Endometrial microvascular endothelial cells (primary cell): Measurements from ENCODE around the gene TBL1XR1. TPM values are rescaled to one million over a fixed set of nuclear protein-coding genes. Genes with fewer than 3 reads are reported as not detected.
"Not testable (repeated sequence)": the region's sequence is repeated elsewhere in the genome, so short reads cannot be mapped to it uniquely, and the experiment has no call there.

ENCODE experiments used
- in situ Hi-C: cut with HindIII; loops from 2 replicates; pipeline ENCODE4 v1.10.0; 2017; ENCODE audit warnings: low sequenced_read_pairs, low pct_unique_long_range_greater_than_20kb; ENCODE audit errors: inconsistent ontology term
- total RNA-seq: library from RNA; depleted of rRNA; stranded (reverse); fragments of >200 nt; gene quantifications from one replicate; pipeline ENCODE4 v1.2.3, GENCODE V29; 2015; ENCODE audit errors: inconsistent ontology term

Gene TBL1XR1
- total RNA-seq, 1 donor from 2014 or later = 60.8 TPM

DNA sequence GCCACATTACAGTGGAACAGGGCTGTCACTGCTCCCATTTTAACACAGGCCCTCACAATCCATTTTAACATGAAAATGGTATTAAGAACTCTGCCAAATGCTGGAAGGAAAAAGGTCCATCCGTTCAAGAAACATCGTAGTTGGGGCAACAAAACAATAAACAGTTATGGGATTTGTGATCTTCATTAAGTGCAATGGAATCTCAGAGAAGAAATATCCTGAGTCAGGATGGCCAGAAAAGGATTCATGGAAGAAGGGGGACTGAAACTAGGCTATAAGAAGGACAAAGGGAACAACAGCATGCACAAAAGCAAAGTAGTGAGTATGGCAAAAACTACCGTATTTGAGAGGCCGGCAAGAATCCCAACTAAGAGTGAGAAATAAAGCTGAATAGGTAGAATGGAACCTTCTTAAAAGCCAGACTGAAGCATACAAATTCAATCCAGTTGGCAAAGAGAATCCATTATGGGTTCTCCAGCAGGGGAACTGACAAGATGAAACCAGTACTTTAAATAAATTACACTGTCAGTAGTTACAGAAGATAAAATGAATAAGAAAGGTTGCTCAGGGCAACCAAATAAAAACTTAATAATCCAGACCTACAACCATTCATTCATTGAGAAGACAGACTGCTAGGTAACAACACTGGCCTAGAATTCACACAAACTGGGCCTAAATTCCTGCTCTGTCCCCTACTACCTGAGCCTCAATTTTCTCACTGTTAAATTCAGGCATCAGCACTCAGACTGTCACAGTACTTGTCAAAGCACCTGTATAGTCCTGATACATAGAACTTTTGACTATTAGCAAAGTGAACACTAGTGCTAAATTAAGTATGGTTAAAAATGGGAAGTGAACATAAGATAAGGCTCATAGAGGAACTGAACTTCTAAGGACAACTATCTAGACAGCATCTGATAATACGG, 6.3 kb downstream of the TBL1XR1 start:
- in situ Hi-C loops = loop anchor here (25.0 kb wide), 1 partner anchor 1146 kb away; no protein-coding TSS in a partner anchor

DNA sequence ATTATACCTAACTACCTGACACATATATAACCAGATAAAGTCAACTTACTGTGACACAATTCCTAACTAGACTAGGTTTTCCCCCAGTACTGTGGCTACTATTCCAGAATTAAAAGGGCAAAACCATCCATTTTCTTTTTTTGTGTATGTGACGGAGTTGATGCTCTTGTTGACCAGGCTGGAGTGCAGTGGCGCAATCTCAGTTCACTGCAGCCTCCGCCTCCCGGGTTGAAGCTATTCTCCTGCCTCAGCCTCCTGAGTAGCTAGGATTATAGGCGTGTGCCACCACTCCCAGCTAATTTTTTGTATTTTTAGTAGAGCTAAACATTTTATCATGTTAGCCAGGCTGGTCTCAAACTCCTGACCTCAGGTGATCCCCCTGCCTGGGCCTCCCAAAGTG, 7.1 kb downstream of the TBL1XR1 start:
- in situ Hi-C loops = loop anchor here (25.0 kb wide), 1 partner anchor 1147 kb away; no protein-coding TSS in a partner anchor

DNA sequence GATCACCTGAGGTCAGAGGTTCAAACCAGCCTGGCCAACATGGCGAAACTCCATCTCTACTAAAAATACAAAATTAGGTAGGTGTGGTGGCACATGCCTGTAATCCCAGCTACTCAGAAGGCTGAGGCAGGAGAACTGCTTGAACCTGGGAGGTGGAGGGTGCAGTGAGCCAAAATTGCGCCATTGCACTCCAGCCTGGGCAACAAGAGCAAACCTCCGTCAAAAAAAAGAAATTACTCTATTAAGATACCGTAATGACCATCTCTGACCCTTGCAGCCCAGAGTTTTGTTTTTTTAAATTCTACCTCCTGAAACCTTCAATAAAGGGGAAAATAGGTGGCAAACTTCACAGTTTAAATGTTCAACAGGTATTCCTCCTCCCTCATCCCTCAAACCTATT, 9.0 kb downstream of the TBL1XR1 start:
- in situ Hi-C loops = loop anchor here (25.0 kb wide), 1 partner anchor 1149 kb away; no protein-coding TSS in a partner anchor

DNA sequence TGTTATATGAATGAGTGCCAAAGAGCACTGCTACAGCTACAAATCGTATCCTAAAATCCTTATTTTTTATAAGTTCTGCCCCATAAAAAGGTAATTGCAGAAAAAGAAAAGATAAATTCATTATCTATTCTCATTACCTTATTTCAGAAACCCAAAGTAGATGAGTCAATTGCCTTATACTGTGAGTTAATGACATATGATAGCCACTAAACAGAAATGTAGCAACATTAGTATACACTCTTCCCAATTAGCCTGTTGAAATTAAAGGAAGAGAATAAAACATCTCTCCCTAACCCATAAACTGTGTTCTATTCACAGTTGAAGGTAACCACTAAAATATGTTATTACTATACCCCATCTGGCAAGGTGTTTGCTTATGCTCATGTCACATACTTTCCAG, 11.0 kb downstream of the TBL1XR1 start:
- in situ Hi-C loops = loop anchor here (25.0 kb wide), 1 partner anchor 1151 kb away; no protein-coding TSS in a partner anchor

DNA sequence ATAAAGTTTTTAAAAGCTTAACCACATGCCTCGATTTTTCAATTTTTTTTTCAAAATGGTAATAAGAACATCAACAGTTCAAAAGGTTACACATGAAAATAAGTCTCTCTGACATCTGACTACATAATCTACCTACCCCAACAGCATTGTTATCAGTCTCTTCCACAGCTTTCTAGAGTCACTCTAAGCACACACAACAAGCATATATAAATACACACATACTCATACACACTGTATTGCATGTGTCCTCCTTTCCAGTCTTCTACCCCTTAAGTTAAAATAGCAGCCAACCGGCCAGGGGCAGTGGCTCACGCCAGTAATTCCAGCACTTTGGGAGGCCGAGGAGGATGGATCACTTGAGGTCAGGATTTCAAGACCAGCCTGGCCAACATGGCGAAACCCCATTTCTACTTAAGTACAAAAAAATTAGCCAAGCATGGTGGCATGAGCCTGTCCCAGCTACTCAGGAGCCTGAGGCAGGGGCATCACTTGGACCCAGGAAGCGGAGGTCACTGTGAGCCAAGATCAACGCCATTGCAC, 12.2 kb downstream of the TBL1XR1 start:
- in situ Hi-C loops = loop anchor here (25.0 kb wide), 1 partner anchor 1152 kb away; no protein-coding TSS in a partner anchor

DNA sequence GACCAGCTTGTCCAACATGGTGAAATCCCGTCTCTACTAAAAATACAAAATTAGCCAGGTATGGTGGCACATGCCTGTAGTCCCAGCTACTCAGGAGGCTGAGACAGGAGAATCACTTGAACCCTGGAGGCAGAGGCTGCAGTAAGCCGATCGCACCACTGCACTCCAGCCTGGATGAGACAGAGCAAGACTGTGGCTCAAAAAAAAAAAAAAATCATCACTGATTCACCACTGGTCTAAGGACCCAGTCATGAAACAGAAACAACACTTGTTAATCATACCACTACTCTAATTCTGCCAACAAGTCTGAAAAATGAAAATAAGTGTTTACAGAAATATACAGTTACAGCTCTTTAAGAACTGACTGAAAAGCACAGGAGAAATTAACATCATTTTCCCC, 12.7 kb downstream of the TBL1XR1 start:
- in situ Hi-C loops = loop anchor here (25.0 kb wide), 1 partner anchor 1153 kb away; no protein-coding TSS in a partner anchor

DNA sequence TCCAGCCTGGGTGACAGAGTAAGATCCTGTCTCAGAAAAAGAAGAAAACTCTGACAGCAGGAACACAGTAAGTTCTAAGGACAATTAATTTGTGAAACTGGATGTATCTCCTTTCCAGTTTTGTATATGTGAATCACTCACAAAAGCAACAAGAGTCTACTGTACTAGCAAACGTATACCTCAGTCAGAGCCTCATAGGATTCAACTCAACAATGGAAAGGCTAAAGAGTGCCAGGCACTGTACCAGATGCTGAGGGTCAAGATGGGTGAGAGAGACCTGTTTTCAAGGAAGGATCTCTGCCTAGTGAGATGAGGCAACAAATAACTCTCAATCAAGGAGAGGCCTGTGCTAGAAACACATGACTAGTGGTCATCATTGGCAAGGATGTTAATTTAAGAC, 14.9 kb downstream of the TBL1XR1 start:
- in situ Hi-C loops = loop anchor here (25.0 kb wide), 1 partner anchor 1155 kb away; no protein-coding TSS in a partner anchor

DNA sequence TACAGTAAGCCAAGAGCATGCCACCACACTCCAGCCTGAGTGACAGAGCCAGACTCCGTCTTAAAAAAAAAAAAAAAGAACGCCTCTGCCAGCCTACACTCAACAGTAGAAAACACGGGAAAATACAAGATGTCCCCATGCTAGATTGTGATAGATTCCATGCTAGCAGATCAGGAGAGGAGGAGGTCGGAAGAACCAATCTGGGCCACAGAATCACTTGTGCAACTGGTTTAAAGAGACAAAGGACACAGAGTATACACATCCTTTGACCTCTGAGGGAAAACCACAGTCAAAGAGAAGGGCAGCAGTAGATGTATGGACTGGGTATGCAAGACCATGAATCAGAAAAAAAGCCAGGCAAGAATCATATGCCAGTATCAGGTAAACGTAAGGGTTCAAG, 15.9 kb downstream of the TBL1XR1 start:
- in situ Hi-C loops = loop anchor here (25.0 kb wide), 1 partner anchor 1156 kb away; no protein-coding TSS in a partner anchor

DNA sequence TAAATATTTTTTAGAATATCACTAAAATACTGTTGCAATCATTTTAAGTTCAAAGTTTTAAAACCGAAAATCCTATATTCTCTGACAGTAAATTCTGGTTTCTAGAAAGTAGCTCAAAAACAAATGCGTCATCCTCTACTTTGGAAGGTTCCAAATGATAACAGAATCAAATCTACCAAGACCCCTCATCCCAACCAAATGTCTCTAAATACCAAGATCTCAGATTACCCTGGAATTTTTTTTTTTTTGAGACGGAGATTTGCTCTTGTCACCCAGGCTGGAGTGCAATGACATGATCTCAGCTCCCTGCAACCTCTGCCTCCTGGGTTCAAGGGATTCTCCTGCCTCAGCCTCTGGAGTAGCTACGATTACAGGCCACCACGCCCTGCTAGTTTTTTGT, 16.8 kb downstream of the TBL1XR1 start:
- in situ Hi-C loops = loop anchor here (25.0 kb wide), 1 partner anchor 1157 kb away; no protein-coding TSS in a partner anchor

DNA sequence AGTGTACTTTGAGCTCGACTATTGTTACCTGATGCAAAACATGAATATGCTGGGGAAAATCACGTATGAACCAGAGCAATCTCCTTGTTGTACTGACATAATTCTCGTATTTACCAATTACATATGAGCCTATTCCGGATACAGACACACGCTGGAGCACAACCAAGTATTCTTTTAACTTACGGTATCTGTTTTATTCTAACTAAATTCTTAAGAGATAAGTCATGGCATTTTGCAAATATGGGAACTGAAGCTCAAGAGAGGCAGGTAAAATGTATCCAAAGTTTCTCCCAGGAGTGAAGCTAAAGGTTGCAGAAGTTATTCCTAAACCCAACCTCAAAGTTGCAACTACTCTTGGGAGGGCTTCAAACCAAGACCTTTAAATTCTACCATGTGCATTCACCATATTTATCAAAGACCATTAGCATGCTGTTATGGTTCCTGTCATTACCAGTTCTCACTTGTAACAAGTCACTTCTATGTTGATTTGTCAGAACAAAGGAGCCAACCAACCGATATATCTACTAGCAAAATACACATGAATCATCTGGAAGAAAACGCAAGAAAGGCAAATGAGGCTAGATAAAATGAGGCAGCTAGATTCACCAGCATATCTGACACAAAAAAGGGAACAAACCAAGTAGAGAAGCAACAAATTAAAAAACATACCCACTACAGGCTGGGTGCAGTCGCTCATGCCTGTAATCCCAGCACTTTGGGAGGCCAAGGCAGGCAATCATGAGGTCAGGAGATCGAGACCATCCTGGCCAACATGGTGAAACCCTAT, 17.8 kb downstream of the TBL1XR1 start:
- in situ Hi-C loops = loop anchor here (25.0 kb wide), 1 partner anchor 1158 kb away; no protein-coding TSS in a partner anchor

DNA sequence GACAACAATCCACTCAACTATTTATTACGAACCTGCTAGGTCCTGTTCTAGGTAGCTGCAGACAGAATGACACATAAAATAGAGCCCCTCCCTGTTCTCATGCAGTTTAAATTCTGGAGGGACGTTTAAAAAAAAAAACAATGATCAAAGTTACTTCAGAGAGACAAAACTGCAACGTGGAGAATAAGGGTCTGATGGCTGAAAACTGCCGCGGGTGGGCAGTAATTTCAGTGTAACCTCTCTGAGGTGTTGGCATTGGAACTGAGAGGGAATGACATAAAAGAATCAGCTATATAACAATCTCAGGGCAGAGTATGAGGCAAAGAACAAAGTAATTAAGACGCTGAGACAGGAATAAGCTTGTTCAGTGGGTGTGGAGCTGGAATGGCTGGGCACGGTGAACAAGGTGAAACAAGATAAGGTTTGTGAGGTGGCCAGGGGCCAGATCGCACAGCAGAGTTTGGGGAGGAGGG, 19.5 kb downstream of the TBL1XR1 start:
- in situ Hi-C loops = loop anchor here (25.0 kb wide), 1 partner anchor 1160 kb away; no protein-coding TSS in a partner anchor

DNA sequence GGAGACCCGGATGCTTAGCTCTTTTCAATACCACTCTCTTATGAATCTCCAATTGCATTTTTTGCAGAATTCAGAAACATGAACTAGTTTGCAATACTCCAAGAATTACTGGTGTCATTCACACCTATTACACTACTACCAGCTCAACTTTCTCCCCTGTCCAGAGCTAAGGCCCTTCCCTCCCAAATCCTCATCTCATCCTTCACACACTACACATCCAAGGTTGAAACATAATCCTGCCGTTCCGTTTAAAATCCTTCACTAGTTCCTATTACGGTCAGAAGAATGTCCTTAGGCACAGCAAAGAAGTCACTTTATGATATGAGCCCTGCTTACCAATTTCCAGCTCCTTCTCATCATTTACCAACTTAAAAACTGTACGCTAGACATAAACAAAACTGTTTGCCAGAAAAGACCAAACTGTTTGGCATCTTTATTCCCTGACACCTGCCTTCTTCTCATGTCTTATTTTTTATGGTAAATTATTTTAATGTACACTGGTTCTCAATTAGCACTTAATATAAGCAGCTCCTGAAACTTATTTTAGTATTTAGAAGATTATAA, 22.6 kb downstream of the TBL1XR1 start:
- in situ Hi-C loops = loop anchor here (25.0 kb wide), 1 partner anchor 1163 kb away; no protein-coding TSS in a partner anchor

DNA sequence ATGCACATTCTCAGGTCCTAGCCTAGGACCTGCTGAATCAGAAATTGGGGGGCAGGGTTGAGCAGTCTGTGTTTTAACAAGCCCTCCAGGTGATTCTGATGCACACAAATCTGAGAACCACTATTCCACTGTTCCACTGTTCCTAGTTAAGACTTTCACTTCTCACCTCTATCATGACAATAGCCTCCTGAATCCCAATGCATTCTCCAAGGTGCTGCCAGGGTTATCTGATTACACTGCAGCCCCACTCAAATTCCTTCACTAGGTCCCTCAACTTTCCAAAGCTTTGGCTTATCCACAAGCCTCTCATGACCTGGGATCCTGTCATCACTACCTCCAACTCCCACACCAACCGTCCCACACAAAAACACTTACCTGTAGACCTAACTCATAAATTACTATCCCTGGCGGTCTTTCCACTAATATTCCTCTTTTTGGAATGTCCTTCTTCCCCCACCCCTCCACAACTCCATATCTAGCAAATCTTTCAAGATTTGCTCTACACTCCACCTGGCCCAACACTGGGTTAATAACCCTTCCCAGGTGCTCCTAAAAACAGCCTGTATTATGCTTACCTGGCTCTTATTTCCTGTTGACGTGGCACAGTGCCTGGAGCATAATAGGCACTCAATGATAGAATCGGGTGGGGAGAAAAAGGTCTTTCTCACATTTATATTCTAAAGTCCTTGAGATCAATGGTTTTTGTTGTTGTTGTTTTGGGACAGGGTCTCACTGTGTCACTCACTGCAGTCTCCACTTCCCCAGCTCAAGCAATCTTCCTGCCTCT, 27.2 kb downstream of the TBL1XR1 start:
- in situ Hi-C loops = no loop called here

DNA sequence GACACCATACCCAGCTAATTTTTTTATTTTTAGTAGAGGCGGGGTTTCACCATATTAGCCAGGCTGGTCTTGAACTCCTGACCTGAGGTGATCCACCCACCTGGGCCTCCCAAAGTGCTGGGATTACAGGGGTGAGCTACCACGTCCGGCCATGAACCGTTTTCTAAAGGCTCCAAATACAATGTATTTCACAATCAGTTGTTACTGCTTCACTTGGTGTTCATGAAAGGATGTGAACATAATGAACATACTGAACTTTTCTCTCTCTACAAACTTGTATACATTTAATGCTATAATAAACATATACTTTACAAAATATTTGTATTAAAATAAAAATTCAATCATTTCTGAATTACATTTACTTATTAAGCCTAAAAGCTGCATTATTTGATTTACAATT, 28.9 kb downstream of the TBL1XR1 start:
- in situ Hi-C loops = no loop called here

DNA sequence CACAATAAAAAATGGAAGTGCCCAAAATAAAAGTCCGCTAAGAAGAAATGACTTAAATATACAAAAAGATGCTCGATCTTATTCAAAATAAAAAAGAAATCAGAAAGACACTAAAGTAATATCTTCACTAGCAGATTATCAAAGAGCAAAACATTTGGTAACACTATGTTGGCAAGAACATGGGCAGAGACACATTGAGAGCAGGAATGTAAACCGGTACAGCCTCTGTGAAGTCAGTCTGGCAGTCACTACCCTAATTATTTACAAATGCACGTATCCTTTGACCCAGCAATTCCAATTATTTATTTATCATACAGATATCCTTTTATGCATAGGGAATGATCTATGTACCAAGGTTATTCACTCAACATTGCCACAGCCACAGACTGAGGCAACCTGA, 34.5 kb downstream of the TBL1XR1 start:
- in situ Hi-C loops = no loop called here

DNA sequence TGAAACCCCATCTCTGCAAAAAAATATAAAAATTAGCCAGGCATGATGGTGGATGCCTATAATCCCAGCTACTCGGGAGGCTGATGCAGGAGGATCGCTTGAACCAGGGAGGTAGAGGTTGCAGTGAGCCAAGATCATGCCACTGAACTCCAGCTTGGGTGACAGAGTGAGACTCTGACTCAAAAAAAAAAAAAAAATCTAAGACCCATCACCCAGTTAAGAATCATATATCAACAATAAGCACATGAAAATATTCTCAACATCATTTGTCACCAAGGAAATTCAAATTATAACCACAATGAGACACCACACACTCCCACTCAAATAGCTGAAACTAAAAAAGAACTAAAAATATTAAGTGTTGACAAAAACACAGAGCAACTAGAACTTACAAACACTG, 35.7 kb downstream of the TBL1XR1 start:
- in situ Hi-C loops = not testable (repeated sequence)

DNA sequence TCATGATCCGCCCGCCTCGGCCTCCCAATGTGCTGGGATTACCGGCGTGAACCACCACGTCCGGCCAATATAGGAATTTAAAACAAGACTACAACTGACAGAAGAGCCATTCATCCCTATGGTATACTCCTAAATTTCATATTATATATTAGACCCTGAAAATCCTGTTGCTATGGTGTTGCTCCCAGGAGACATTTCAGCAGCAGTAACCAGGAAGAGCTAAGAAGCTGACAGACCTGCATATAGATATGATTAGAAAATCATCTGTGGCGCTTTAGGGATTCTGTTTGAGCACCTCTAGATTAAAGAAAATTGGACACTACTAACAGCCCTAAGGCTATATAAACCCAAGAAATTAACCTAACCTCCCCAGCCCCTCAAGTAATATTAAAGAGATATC, 38.8 kb downstream of the TBL1XR1 start:
- in situ Hi-C loops = no loop called here

DNA sequence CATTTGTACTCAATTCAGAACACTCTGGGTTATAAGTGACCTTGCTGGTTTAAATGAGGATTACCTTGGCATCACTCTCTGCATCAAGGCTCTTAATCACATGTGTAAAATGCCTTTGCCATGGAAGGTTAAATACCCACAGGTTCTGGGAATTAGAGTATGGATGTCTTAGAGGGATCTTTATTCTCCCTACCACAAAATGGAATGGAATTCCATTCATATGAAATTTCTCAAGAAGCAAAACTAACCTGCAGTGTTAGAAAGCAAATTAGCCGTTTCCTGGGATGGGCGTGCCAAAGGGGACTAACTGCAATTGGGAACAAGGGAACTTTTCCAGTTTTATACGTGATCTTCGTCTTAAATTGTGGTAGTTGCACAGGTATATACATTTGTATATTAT, 39.8 kb downstream of the TBL1XR1 start:
- in situ Hi-C loops = no loop called here
